T-cell (primary cell): ENCODE data around the gene GABBR2. TPM values are rescaled to one million over a fixed set of nuclear protein-coding genes. Genes with fewer than 3 reads are reported as not detected.

Experiments
- ATAC-seq, 4 experiments: fragments of 200-7000 bp in 3 of 4; fragments of 150-1000 bp in 1 of 4; cut with Tn5 transposase; replicated peaks in 1 of 4; 1 replicate in 3 of 4; 2 replicates in 1 of 4; pipeline ENCODE4 v1.10.0; 2021; ENCODE audit warnings: moderate library complexity in 3 of 4, mild to moderate bottlenecking in 2 of 4, moderate number of reproducible peaks in 1 of 4
- CTCF ChIA-PET, 2 donors: fragments of 300-600 bp; sonication (Branson Sonifier 250); formaldehyde crosslinking; loops; one replicate each; lab custom pipeline; 2022; ENCODE audit warnings: antibody characterized with exemption in 2 of 2; lab: Charles Lee
- POLR2A ChIA-PET, 2 donors: fragments of 300-600 bp; sonication (Branson Sonifier 250); formaldehyde crosslinking; loops; one replicate each; lab custom pipeline; 2022; ENCODE audit warnings: antibody characterized with exemption in 2 of 2; lab: Charles Lee
- DNase-seq, 35 experiments: peaks; one replicate each; pipeline versions ENCODE4 v3.0.0 to v3.0.0-alpha.2; 2013 to 2023
- H3K27ac ChIP-seq: one replicate; pipeline ENCODE4 v1.5.1; 2013; ENCODE audit warnings: low read length
- H3K27me3 ChIP-seq, 2 experiments: replicated peaks in 1 of 2; 1 replicate in 1 of 2; 2 replicates in 1 of 2; pipeline versions ENCODE4 v1.6.1 to v1.7.0; 2013; ENCODE audit warnings: low read length in 1 of 2, mixed read lengths in 1 of 2; ENCODE audit not compliant: control insufficient read depth in 2 of 2, insufficient read depth in 2 of 2; ENCODE audit errors: extremely low read depth in 1 of 2
- H3K36me3 ChIP-seq, 2 donors: 1 replicate in 1 of 2; 2 replicates in 1 of 2; pipeline versions ENCODE4 v1.6.1 to v1.7.0; 2013; ENCODE audit warnings: low read length in 1 of 2; ENCODE audit not compliant: control insufficient read depth in 2 of 2, insufficient read depth in 1 of 2; ENCODE audit errors: extremely low read depth in 1 of 2
- H3K4me1 ChIP-seq, 2 experiments: 1 replicate in 1 of 2; 2 replicates in 1 of 2; pipeline versions ENCODE4 v1.6.1 to v1.7.0; 2013; ENCODE audit warnings: low read length in 2 of 2, mixed read lengths in 1 of 2; ENCODE audit not compliant: insufficient read depth in 2 of 2, control insufficient read depth in 1 of 2; ENCODE audit errors: extremely low read depth in 1 of 2
- H3K4me3 ChIP-seq, 2 donors: 1 replicate in 1 of 2; 2 replicates in 1 of 2; pipeline versions ENCODE4 v1.5.1 to v1.7.0; 2013; ENCODE audit warnings: mild to moderate bottlenecking in 2 of 2, low read length in 1 of 2, moderate library complexity in 1 of 2; ENCODE audit not compliant: control insufficient read depth in 1 of 2; ENCODE audit errors: extremely low read depth in 1 of 2
- H3K9me3 ChIP-seq: 2 replicates; pipeline ENCODE4 v1.7.0; 2013
- H3K27ac Mint-ChIP-seq, 2 donors: one replicate each; pipeline ENCODE4 v1.8.0; 2020 to 2021; ENCODE audit warnings: mild to moderate bottlenecking in 2 of 2, mixed read lengths in 2 of 2
- H3K27me3 Mint-ChIP-seq, 2 donors: one replicate each; pipeline ENCODE4 v1.8.0; 2021 to 2022; ENCODE audit warnings: mixed read lengths in 2 of 2
- H3K36me3 Mint-ChIP-seq: one replicate; pipeline ENCODE4 v1.8.0; 2021; ENCODE audit warnings: mixed read lengths
- H3K4me1 Mint-ChIP-seq, 3 donors: one replicate each; pipeline ENCODE4 v1.8.0; 2020 to 2022; ENCODE audit warnings: mixed read lengths in 3 of 3, mild to moderate bottlenecking in 1 of 3
- H3K4me3 Mint-ChIP-seq, 3 donors: one replicate each; pipeline ENCODE4 v1.8.0; 2020 to 2022; ENCODE audit warnings: mild to moderate bottlenecking in 3 of 3, mixed read lengths in 3 of 3, moderate library complexity in 3 of 3
- H3K9me3 Mint-ChIP-seq, 3 donors: one replicate each; pipeline ENCODE4 v1.8.0; 2020 to 2022; ENCODE audit warnings: mixed read lengths in 3 of 3
- WGBS: methylation state at CpG from one replicate; pipeline ENCODE4 v1.1.5; 2013; ENCODE audit warnings: missing lambda C conversion rate; ENCODE audit not compliant: insufficient coverage; 5-methylcytosine and 5-hydroxymethylcytosine counted together
- total RNA-seq, 35 experiments: library from RNA in 6 of 35; stranded (reverse) in 6 of 35; fragments of 120-200 nt in 1 of 35; gene quantifications; one replicate each; pipeline versions ENCODE4 v1.2.1 to v1.2.4 and lab custom pipeline; 2013 to 2026

The GABBR2 gene
- total RNA-seq, 5 donors from 2014 or later (not counting 1 experiment from before 2014, with no cell fraction given): 0.03 TPM; not detected in 4

- H3K27ac ChIP-seq: no peak overlapping the region
- H3K27ac Mint-ChIP-seq: no peak overlapping the region
- no peaks in the 10 kb centered on the region for H3K9me3 Mint-ChIP-seq
- H3K4me1 Mint-ChIP-seq: no peaks in the 10 kb centered on the region
- H3K36me3 ChIP-seq: no peaks in the 10 kb centered on the region
- ATAC-seq: no peak
- no peak overlapping the region for H3K4me3 ChIP-seq
- H3K27me3 Mint-ChIP-seq: peaks cover 0 to 1% of the 10 kb centered on the region in 2 donors
- H3K4me1 ChIP-seq: no peaks in the 10 kb centered on the region
- no peaks in the 10 kb centered on the region for H3K36me3 Mint-ChIP-seq
- no peak overlapping the region for H3K4me3 Mint-ChIP-seq
- H3K27me3 ChIP-seq: peaks cover 0 to 8% of the 10 kb centered on the region in 2 experiments
- WGBS: 40% methylated on average over 1 of the region's 3 CpGs
- no peak for DNase-seq
- ChIA-PET POLR2A (no interaction called here), CTCF (no interaction called here)
- H3K9me3 ChIP-seq: no peaks in the 10 kb centered on the region
These were observed 408.1 kb downstream of the GABBR2 start for GRCh38 chr9:98300611-98301010.

- no peaks in the 10 kb centered on the region for H3K4me1 Mint-ChIP-seq
- no peaks in the 10 kb centered on the region for H3K4me1 ChIP-seq
- DNase-seq (no peak), ATAC-seq (no peak)
- ChIA-PET POLR2A (no interaction called here), CTCF (interaction anchor here in 1 of 2 donors (0.8 kb wide), 1 partner anchor 652 kb away, joined by 3 read pairs; no protein-coding TSS in a partner anchor)
- H3K27me3 ChIP-seq: no peaks in the 10 kb centered on the region
- H3K9me3 Mint-ChIP-seq: no peaks in the 10 kb centered on the region
- H3K27ac Mint-ChIP-seq: no peak overlapping the region
- H3K27ac ChIP-seq: no peak overlapping the region
- no peaks in the 10 kb centered on the region for H3K36me3 ChIP-seq
- H3K4me3 Mint-ChIP-seq: no peak overlapping the region
- H3K4me3 ChIP-seq: no peak overlapping the region
- H3K27me3 Mint-ChIP-seq: peaks cover 0 to 1% of the 10 kb centered on the region in 2 donors
- H3K36me3 Mint-ChIP-seq: no peaks in the 10 kb centered on the region
- no peaks in the 10 kb centered on the region for H3K9me3 ChIP-seq
These were observed 410.3 kb downstream of the GABBR2 start for GRCh38 chr9:98298476-98298875.

GRCh38 chr9:98295824-98296223 lies 412.9 kb downstream of the GABBR2 start:
- no peak overlapping the region for H3K27ac Mint-ChIP-seq
- Histone ChIP-seq H3K9me3 (no peaks in the 10 kb centered on the region), H3K27ac (no peak overlapping the region), H3K4me1 (no peaks in the 10 kb centered on the region), H3K36me3 (no peaks in the 10 kb centered on the region), H3K27me3 (no peaks in the 10 kb centered on the region), H3K4me3 (no peak overlapping the region)
- ATAC-seq (no peak), DNase-seq (no peak)
- WGBS: no CpG with 5 or more reads among the region's 6 CpGs
- ChIA-PET CTCF (no interaction called here), POLR2A (no interaction called here)
- no peaks in the 10 kb centered on the region for H3K36me3 Mint-ChIP-seq
- no peaks in the 10 kb centered on the region for H3K4me1 Mint-ChIP-seq
- H3K4me3 Mint-ChIP-seq: no peak overlapping the region
- no peaks in the 10 kb centered on the region for H3K27me3 Mint-ChIP-seq
- H3K9me3 Mint-ChIP-seq: no peaks in the 10 kb centered on the region

- Histone ChIP-seq H3K27me3 (peaks cover 0 to 14% of the 10 kb centered on the region in 2 experiments), H3K27ac (no peak overlapping the region), H3K4me1 (no peaks in the 10 kb centered on the region), H3K36me3 (no peaks in the 10 kb centered on the region), H3K4me3 (no peak overlapping the region), H3K9me3 (no peaks in the 10 kb centered on the region)
- 88% methylated on average over 3 of the region's 5 CpGs for WGBS
- H3K9me3 Mint-ChIP-seq: no peaks in the 10 kb centered on the region
- no peaks in the 10 kb centered on the region for H3K36me3 Mint-ChIP-seq
- DNase-seq (no peak), ATAC-seq (no peak)
- ChIA-PET POLR2A (no interaction called here), CTCF (no interaction called here)
- H3K27me3 Mint-ChIP-seq: no peaks in the 10 kb centered on the region
- no peak overlapping the region for H3K27ac Mint-ChIP-seq
- H3K4me1 Mint-ChIP-seq: no peaks in the 10 kb centered on the region
- no peak overlapping the region for H3K4me3 Mint-ChIP-seq
These were observed 416.9 kb downstream of the GABBR2 start for GRCh38 chr9:98291820-98292219.

- H3K4me1 ChIP-seq: no peaks in the 10 kb centered on the region
- POLR2A ChIA-PET: no interaction called here
- H3K4me1 Mint-ChIP-seq: no peaks in the 10 kb centered on the region
- H3K4me3 Mint-ChIP-seq: no peak overlapping the region
- H3K27ac Mint-ChIP-seq: no peak overlapping the region
- no peaks in the 10 kb centered on the region for H3K9me3 ChIP-seq
- H3K27me3 Mint-ChIP-seq: no peaks in the 10 kb centered on the region
- H3K36me3 ChIP-seq: no peaks in the 10 kb centered on the region
- CTCF ChIA-PET: no interaction called here
- no peak overlapping the region for H3K4me3 ChIP-seq
- WGBS: 89% methylated on average over 17 of the region's 18 CpGs
- peaks cover 0 to 21% of the 10 kb centered on the region in 2 experiments for H3K27me3 ChIP-seq
- H3K9me3 Mint-ChIP-seq: no peaks in the 10 kb centered on the region
- H3K36me3 Mint-ChIP-seq: no peaks in the 10 kb centered on the region
- ATAC-seq (no peak), DNase-seq (no peak)
- H3K27ac ChIP-seq: no peak overlapping the region
These were observed 418.3 kb downstream of the GABBR2 start for GRCh38 chr9:98290411-98290810.

- Mint-ChIP-seq H3K27ac (no peak overlapping the region), H3K36me3 (no peaks in the 10 kb centered on the region), H3K27me3 (peaks cover 0 to 2% of the 10 kb centered on the region in 2 donors), H3K4me1 (no peaks in the 10 kb centered on the region), H3K9me3 (no peaks in the 10 kb centered on the region), H3K4me3 (no peak overlapping the region)
- Histone ChIP-seq H3K4me1 (no peaks in the 10 kb centered on the region), H3K36me3 (no peaks in the 10 kb centered on the region), H3K4me3 (no peak overlapping the region), H3K27me3 (peaks cover 0 to 21% of the 10 kb centered on the region in 2 experiments), H3K27ac (no peak overlapping the region), H3K9me3 (no peaks in the 10 kb centered on the region)
- POLR2A ChIA-PET: no interaction called here
- WGBS: 82% methylated on average over 11 of the region's 12 CpGs
- CTCF ChIA-PET: interaction anchor here in 1 of 2 donors (0.6 kb wide), 1 partner anchor 787 kb away, joined by 3 read pairs; no protein-coding TSS in a partner anchor
- DNase-seq (no peak), ATAC-seq (no peak)
These were observed 419.0 kb downstream of the GABBR2 start for GRCh38 chr9:98289614-98290201.
